GM18951 (cell line): ENCODE data around the gene DPF3.

Experiments
- POLR2A ChIP-seq: IDR thresholded peaks from 4 replicates; pipeline ENCODE4 v1.6.1; 2011; ENCODE audit warnings: mild to moderate bottlenecking; ENCODE audit not compliant: insufficient read length, insufficient read depth; ENCODE audit errors: extremely low read depth
- in situ Hi-C: fragments of 300-500 bp; cut with MboI; formaldehyde crosslinking; loops from one replicate; pipeline ENCODE4 v1.12.0; 2022; ENCODE audit warnings: low sequenced_read_pairs, mixed read lengths, inconsistent platforms; ENCODE audit not compliant: unreplicated experiment

The DPF3 gene

DNA sequence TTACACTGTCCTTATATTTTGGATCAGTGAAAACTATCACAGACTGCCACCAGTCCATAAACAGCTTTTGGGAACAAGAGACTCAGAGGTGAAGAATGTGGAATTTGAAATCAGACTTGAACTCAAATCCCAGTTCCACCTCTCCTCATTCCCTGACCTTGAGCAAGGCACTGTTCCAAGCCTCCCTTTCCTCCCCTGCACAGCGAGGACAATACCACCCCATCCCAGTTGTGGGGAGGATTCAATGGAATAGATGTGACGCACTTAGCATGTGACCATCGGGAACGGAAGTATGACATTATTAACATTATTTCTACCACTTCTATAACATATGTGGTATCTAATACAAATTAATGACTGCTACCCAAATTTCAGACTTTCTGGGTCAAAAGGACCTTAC is 63.5 kb downstream of the DPF3 start:
- in situ Hi-C loops, result no loop called here

DNA sequence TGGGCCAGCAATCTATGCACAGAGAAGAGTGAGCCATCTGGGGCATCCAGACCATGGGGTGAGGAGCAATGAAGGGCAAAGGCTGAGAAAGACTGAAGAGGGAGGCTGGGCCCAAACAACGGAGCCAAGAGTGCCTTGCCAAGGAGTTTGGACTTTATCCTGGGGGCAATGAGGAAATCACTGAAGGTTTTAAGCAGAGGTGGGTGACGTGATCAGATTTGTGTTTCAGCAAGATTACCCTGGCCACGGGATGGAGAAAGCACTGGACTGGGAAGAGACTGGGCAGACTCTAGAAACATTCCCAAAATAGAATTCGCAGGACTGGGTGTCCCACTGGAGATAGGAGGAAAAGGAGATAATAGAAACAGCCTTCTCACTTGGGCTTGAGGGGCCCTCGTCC is 65.3 kb downstream of the DPF3 start:
- in situ Hi-C loops, result no loop called here
- TF ChIP-seq POLR2A, result no peak

More for the DNA sequence above, 63.5 kb downstream of the DPF3 start:
- TF ChIP-seq POLR2A, result no peak

DNA sequence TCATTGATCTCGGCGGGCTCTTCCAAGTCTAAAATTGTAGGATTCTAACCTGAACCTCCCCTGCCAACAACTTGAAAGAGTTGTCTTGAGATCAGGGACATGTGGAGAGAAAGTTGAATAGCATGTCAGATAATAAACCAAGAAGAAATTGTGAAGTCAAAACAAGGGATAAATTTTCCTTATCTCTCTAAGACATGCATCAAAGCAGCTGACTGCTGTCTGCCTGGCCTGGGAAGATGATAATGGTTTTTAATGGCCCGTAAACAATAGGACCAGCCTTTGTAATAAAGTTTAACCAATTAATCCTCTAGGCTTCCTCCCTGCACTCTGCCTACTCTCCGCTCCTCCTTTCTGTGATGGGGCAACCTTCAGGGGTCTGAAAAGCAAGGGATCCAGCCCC is 67.9 kb downstream of the DPF3 start:
- in situ Hi-C loops, result no loop called here
- no peak for TF ChIP-seq POLR2A

DNA sequence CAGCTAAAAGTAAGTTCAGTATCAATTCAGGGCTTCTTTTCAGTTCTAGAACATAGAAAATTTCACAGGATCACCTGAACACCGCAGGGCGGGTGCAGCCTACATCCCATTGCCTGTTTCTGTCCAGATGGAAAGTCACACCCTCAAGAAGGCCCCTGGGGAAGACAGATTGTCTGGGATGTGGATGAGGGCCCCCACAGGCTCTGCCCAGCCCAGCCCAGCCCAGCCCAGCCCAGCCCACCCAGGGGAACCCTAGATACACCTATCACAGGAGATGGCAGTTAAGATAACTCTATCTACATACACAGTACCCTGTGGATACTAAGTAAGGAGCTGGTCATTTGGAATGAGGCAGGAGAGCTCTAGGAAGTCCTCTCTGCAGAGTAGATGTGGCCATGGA is 68.4 kb downstream of the DPF3 start:
- in situ Hi-C loops, result no loop called here

DNA sequence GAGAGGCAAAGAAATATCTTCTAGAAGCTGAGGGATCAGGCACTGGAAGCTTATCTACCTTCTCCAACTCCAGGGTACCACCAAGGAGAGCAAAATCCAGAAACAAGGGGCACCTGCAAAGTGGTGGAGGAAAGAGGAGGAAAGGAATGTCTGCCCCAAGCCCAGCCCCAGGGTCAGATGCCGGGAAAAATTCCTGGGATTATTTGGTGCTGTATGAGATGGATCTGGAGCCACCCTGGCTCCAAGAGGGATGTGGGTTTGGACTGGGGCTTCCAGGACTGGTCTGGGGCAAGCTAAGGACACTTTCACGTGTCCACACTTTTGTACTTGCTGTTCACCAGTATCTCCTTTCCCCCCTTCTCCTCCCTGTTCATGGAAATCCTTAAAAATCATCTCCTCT is 69.8 kb downstream of the DPF3 start:
- in situ Hi-C loops, result no loop called here
- no peak for TF ChIP-seq POLR2A

More for the DNA sequence above, 68.4 kb downstream of the DPF3 start:
- no peak for TF ChIP-seq POLR2A

DNA sequence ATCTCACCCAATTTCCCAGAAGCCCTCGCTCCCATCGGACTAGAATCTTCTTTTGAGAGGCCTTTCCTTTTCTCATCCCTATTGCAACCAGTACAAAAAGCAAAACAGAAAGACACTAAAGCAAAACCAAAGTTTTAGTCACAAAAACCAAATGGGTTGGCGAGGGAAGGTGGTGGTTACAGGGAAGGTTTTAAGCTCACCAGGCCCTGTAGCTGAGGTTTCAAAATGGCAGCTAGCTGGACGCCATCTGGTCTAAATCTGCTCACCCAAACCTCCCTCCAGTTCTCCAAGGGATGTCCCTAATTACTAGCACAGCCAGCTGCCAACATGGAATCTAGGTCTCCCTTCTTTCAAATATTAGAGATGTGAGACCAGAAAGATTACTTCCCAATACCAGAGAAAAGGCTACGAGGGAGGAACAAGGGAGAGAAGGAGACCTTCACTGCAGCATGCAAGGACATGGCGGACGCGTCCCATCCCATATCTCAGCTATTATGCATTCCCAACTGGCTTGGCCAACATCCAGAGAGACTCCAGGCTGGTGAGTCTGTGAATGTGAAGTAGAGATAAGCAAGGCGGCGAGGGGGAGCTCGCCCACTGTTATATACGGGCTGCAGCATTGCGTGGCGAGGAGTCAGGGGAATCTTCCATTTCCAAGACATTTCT is 70.8 kb downstream of the DPF3 start:
- no peak for TF ChIP-seq POLR2A
- in situ Hi-C loops, result no loop called here

DNA sequence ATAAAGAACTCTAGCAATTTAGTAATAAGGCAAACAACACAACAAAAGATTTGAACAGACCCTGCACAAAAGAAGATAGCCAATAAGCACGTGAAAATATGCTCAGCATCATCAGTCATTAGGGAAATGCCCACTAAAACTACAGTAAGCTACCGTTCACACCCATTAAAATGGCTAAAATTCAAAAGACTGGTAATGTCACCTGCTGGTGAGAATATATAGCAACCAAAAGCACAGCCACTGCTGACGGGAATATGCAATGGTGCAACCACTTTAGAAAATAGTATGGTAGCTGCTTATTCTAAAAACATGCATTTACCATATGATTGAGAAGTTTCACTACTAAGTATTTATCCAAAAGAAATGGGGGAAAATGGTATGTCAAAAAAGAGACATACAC is 74.9 kb downstream of the DPF3 start:
- TF ChIP-seq POLR2A, result no peak
- in situ Hi-C loops, result no loop called here

DNA sequence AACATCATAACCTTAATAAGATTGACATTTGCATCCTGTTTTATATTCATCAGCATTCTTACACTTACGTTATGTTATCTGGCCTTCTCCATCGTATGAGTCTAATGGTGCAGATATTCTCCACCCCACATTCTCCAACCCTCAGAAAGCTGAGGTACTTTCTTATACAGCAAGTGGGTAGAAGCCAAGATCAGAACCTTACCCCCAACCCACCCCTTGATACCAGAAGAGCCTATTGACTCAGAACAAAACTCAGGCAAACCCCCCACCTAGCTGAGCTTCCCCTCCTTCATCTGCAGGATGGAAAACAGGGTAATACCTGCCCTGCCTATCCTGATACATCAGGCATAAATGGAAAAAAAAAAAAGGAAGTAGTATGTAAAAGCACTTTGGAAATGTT is 77.6 kb downstream of the DPF3 start:
- no peak for TF ChIP-seq POLR2A
- in situ Hi-C loops, result no loop called here

DNA sequence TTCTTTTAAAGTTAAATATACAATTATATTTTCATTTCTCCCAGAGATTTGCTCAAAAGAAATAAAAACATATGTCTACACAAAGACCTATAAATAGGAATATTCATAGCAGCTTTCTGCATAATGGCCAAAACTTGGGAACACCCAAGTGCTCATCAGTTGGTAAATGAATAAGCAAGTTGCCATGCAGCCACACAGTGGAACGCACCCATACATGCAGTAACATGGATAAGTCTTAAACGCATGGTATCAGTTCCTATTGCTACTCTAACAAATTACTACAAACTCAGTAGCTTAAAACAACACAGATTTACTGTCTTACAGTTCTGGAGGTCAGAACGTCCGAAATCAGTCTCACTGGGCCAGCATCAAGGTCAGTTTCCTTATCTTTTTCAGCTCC is 78.5 kb downstream of the DPF3 start:
- in situ Hi-C loops, result no loop called here
- no peak for TF ChIP-seq POLR2A

DNA sequence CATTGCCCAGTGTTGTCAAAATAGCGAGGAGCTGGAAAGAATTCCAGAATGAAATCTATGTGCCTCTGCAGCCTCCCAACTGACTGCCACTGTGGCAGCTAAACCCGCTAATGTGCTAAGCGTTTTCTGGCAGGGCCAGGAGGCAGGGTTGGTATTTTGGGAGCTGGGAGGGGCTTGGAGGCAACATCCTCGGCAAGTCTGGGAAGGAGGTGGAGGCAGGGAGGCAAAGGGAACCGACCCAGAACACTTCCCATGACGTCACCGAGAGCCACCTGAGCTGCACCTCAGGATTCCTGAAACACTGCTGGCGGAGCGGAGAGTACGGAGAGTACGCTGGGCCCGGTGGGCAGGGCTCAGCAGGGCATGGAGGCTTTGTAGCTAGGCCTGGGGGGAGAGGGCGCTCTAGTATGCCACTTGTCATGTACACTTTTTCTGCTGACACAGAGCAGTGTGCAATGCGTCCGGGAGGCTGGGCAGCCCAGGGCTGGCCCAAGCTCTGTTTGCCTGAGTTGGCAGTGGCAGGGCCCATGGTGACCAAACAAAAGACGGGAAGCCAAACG is 81.5 kb downstream of the DPF3 start:
- TF ChIP-seq POLR2A, result no peak

DNA sequence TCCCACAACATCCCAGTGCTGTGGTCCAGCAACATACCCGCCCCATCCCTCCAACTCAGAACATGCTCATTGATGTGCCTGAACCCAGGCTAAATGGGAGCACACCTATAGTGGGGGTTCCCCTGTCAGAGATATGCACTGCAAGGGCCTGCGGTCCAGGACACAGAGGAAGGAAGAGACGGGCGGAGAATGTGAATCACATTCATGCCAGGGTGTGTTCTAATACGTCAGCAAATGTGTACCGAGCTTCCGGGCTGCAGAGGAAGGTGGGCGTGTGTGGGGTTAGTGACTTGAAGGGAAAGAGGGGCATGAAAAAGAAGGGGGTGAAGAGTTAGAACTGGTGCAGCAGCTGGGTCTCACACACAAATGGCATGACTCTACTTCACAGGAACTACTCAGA is 83.7 kb downstream of the DPF3 start:
- in situ Hi-C loops, result no loop called here
- TF ChIP-seq POLR2A, result no peak

More for the DNA sequence above, 81.5 kb downstream of the DPF3 start:
- in situ Hi-C loops, result no loop called here

DNA sequence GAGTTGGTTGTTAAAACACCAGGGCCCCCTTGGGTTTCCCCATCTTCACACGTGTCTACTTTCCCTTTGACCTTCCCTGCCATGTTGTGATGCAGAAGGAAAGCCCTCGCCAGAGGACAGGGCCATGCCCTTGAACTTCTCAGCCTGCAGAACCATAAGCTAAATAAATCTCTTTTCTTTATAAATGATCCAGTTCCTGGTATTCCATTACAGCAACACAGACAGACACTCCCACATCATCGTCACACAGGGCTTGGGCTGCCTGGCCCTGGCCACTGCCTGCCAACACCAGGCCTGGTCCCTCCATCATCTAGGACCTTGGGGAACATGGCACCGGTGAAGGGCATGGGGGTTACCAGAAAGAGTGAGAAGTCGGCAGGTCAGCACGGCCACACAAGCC is 84.8 kb downstream of the DPF3 start:
- in situ Hi-C loops, result no loop called here
- TF ChIP-seq POLR2A, result no peak

DNA sequence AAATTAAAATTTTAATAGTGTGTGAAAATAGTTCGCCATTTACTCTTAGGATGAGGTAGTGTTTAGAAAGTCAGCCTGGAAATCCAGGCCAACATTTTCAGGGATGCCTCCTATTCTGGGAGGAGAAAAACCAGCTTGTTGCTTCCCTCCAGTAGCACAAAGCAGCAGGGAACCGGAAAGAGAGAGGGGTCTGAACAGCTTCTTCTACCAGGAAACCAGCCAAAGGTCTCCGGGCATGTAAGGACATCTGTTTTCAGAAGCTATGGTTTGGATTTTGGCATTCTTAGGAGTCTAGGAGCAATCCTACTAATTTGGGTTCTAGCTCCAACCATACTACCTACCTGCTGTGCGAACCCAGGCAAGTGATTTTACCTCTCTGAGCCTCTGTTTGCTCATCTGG is 85.3 kb downstream of the DPF3 start:
- no peak for TF ChIP-seq POLR2A
- in situ Hi-C loops, result no loop called here

DNA sequence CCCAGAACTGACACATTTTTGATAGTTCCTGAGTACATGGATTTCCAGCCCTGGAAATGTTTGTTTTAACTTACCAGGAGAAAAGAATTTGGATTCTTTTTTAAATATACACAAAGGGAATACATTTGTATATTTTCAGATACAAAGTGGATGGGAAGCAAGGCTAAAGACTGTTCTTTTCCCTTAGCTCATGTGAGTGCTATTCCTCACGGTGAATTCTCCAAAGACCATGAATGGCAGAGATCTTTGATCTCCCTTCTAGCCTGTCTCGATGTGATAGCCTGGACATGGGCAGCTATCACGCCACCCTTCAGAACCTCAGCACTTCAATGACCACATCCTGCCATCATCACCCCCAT is 91.3 kb downstream of the DPF3 start:
- TF ChIP-seq POLR2A, result no peak
- in situ Hi-C loops, result no loop called here
